Mucosa of descending colon (tissue), 3 donors: Measurements from ENCODE around the gene ANKRD33. TPM values are rescaled to one million over a fixed set of nuclear protein-coding genes. Genes with fewer than 3 reads are reported as not detected.

Experiments
- ATAC-seq: fragments of 200-7000 bp; cut with Tn5 transposase; one replicate; pipeline ENCODE4 v1.9.1; 2020; ENCODE audit warnings: mild to moderate bottlenecking, moderate library complexity
- DNase-seq, 3 donors: peaks; one replicate each; pipeline ENCODE4 v3.0.0-alpha.2; 2020
- H3K36me3 ChIP-seq: fragments of 200-600 bp; one replicate; pipeline ENCODE4 v1.8.0; 2021; ENCODE audit warnings: low read depth, mild to moderate bottlenecking
- H3K4me1 ChIP-seq: fragments of 200-600 bp; one replicate; pipeline ENCODE4 v1.8.0; 2021; ENCODE audit warnings: low read depth, mild to moderate bottlenecking
- H3K4me3 ChIP-seq: fragments of 200-600 bp; one replicate; pipeline ENCODE4 v1.8.0; 2021; ENCODE audit warnings: mild to moderate bottlenecking
- H3K9me3 ChIP-seq: fragments of 200-600 bp; one replicate; pipeline ENCODE4 v1.8.0; 2021; ENCODE audit warnings: mild to moderate bottlenecking
- intact Hi-C, 2 donors: fragments of 100-400 bp; cut with DNase I in 1 of 2; cut with micrococcal nuclease in 1 of 2; formaldehyde crosslinking; loops; one replicate each; pipeline versions ENCODE4 v1.11.0 to v1.11.1; 2022; cut with DNase I, micrococcal nuclease
- total RNA-seq, 3 donors: library from RNA; stranded (reverse); fragmentation: NEBNext Ultra II Directional in 2 of 3; extraction: Animal tissue kit (Norgen Biotek cat#: 25700) in 2 of 3; gene quantifications; one replicate each; pipeline versions ENCODE4 v1.2.1 to v1.2.4, GENCODE V29; 2021 to 2023
- TF ChIP-seq, protein P1 (sequence below): fragments of 200-600 bp; IDR thresholded peaks from one replicate; pipeline ENCODE4 v1.8.0; 2022; ENCODE audit warnings: antibody characterized with exemption, mild to moderate bottlenecking
- donor health status: DM: no; HTN: no; CAD: no; lungs with moderate emphysema.
- donor health status: DM: no; HTN: no; CAD: no.
- donor health status: DM: no; HTN: yes; CAD: no.

ANKRD33 gene
- total RNA-seq, 3 donors from 2014 or later, result 0.46 TPM; not detected in 2

DNA sequence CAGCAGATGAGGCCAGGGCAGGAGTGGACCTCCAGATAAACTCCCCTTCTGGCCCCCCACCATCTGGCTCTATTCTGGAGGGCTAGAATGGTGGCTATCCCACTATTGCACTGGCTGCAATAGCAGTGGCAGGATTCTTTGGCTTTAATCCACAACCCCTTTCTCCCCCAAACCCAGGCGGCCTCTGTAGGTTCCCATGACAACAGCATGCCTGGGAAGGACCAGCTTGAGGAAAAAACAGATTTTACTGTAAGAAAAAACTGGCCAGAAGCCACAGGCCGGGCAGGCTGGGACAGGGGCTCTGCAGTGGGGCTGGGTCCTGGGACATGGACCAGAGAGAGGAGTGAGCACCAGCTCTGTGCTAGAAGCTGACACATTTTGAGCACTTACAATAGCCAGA, 50.0 kb downstream of the ANKRD33 start:
- H3K36me3 ChIP-seq, result no peaks in the 10 kb centered on the region
- H3K4me1 ChIP-seq, result peaks cover 2% of the 10 kb centered on the region
- ATAC-seq (no peak), DNase-seq (no peak)
- H3K9me3 ChIP-seq, result no peaks in the 10 kb centered on the region
- TF ChIP-seq, protein P1, sequence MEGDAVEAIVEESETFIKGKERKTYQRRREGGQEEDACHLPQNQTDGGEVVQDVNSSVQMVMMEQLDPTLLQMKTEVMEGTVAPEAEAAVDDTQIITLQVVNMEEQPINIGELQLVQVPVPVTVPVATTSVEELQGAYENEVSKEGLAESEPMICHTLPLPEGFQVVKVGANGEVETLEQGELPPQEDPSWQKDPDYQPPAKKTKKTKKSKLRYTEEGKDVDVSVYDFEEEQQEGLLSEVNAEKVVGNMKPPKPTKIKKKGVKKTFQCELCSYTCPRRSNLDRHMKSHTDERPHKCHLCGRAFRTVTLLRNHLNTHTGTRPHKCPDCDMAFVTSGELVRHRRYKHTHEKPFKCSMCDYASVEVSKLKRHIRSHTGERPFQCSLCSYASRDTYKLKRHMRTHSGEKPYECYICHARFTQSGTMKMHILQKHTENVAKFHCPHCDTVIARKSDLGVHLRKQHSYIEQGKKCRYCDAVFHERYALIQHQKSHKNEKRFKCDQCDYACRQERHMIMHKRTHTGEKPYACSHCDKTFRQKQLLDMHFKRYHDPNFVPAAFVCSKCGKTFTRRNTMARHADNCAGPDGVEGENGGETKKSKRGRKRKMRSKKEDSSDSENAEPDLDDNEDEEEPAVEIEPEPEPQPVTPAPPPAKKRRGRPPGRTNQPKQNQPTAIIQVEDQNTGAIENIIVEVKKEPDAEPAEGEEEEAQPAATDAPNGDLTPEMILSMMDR, result no peak
- H3K4me3 ChIP-seq, result no peak overlapping the region
- intact Hi-C loops, result no loop called here

DNA sequence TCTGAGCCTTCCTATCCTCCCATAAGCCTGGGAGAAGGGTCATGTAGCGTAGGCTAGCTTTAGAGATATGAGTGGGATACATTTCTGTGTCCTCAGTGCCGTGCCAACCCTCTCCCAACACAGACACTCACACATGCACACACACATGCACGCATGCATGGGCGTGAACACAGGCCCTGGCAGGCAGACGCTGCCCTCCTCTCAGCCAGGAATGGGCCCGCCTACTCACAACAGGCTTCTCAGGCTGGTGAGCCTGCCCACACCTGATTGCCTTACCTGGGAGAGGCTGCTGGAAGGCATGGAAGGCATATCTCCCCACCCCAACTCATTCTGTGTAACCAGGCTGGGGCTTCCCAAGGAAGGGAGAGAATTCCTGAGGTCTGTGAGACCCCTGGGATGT, 50.8 kb downstream of the ANKRD33 start:
- DNase-seq, result peak in 2 of 3 donors; percentile 58 to 70
- Histone ChIP-seq H3K9me3 (no peaks in the 10 kb centered on the region), H3K36me3 (no peaks in the 10 kb centered on the region), H3K4me3 (no peak overlapping the region), H3K4me1 (peaks cover 2% of the 10 kb centered on the region)
- TF ChIP-seq, protein P1, result no peak
- intact Hi-C loops, result no loop called here
- peak; percentile 87 for ATAC-seq

DNA sequence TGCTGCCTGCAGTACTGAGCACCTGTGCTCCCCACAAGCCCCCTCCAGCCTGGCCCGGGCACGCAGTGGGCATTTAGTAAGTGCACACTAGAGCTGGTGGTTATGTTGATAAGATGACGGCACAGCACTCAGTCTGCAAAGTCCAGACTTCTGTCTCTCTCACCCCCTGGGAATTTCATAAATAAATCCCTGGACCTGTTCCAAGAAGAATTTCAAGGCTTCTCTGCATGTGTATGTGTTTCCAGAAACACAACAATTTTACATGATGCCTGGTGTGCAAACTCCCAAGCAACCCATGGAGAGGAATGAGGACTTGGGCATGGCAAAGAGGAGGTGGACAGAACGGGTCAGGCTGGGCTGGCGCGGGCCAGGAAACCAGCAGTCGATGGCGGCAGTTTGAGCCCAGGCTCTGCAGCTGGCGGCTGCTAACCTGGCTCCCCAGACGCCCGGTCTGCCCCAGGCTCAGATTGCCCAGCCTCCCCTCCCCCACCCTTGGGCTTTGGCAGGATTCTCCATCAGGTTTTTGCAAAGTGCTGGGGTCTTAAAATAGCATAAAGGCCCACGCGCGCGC, 53.2 kb downstream of the ANKRD33 start:
- intact Hi-C loops, result no loop called here
- no peak for DNase-seq
- ATAC-seq, result no peak

More for the DNA sequence above, 53.2 kb downstream of the ANKRD33 start:
- H3K36me3 ChIP-seq, result no peaks in the 10 kb centered on the region
- TF ChIP-seq, protein P1, result no peak
- H3K4me1 ChIP-seq, result peaks cover 2% of the 10 kb centered on the region
- peaks cover 10% of the 10 kb centered on the region for H3K9me3 ChIP-seq
- H3K4me3 ChIP-seq, result no peak overlapping the region

Other genes with a start within 250 kb of the ANKRD33 start
- under 1 TPM; 0.26 to 0.44 (median 0.34) TPM for gene FIGNL2, start 39.4 kb upstream of the ANKRD33 start, total RNA-seq
- 100 to 1,000 TPM; 132 to 261 (median 247) TPM for gene ACVRL1, start 19.4 kb downstream of the ANKRD33 start, total RNA-seq
- gene ACVR1B, start 63.6 kb downstream of the ANKRD33 start, total RNA-seq, result 10 to 100 TPM; 42.4 to 95.7 (median 77.3) TPM
- 10 to 100 TPM in 2 of 3 donors, 1 to 10 TPM in 1; 9.4 to 19.6 (median 13.8) TPM for gene TAMALIN, start 118.8 kb downstream of the ANKRD33 start, total RNA-seq
- 100 to 1,000 TPM in 1 of 3 donors, 10 to 100 TPM in 2; 16.2 to 123 (median 44.6) TPM for gene NR4A1, start 163.3 kb downstream of the ANKRD33 start, total RNA-seq
- gene ATG101, start 181.9 kb downstream of the ANKRD33 start, total RNA-seq, result 10 to 100 TPM; 30.1 to 37.5 (median 33.0) TPM
- under 1 TPM in 2 of 3 donors, not detected in 1; 0.32 to 0.41 TPM for gene SMIM41, start 191.6 kb downstream of the ANKRD33 start, total RNA-seq